ENCODE measurements around the gene PRDM1. TPM values are rescaled to one million over a fixed set of nuclear protein-coding genes. Genes with fewer than 3 reads are reported as not detected.

Gene PRDM1
- total and polyA plus RNA-seq, 2 of the 13 experiments (the other 11 are each of a cell fraction or from before 2014, with no cell fraction given), result 0.13 TPM; not detected in 1

DNA sequence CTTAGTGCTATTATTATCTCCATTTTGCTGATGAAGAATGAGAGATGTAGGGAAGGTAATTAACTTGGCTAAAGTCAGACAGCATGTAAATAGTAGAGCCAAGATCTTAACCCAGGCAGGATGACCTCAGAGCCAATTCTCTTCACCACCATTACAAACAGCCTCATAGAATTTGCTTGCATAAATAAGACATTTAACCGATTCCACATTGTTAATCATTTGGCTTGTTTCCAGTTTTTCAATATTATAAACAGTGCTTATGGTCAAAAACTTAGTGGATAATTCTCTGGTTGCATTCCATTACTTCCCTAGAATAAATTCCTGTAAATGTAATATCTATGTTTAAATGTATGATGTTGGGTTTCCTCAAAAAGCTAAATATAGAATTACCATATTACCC is 19.1 kb upstream of the PRDM1 start (continued):
- TF ChIP-seq, protein P1, sequence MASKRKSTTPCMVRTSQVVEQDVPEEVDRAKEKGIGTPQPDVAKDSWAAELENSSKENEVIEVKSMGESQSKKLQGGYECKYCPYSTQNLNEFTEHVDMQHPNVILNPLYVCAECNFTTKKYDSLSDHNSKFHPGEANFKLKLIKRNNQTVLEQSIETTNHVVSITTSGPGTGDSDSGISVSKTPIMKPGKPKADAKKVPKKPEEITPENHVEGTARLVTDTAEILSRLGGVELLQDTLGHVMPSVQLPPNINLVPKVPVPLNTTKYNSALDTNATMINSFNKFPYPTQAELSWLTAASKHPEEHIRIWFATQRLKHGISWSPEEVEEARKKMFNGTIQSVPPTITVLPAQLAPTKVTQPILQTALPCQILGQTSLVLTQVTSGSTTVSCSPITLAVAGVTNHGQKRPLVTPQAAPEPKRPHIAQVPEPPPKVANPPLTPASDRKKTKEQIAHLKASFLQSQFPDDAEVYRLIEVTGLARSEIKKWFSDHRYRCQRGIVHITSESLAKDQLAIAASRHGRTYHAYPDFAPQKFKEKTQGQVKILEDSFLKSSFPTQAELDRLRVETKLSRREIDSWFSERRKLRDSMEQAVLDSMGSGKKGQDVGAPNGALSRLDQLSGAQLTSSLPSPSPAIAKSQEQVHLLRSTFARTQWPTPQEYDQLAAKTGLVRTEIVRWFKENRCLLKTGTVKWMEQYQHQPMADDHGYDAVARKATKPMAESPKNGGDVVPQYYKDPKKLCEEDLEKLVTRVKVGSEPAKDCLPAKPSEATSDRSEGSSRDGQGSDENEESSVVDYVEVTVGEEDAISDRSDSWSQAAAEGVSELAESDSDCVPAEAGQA (IDR thresholded peaks at IDR 0.05; ENCODE audit: low read depth), result no peak
- TF ChIP-seq, protein P1 (CRISPR knock-in tag; IDR thresholded peaks at IDR 0.05; ENCODE audit: borderline replicate concordance), result no peak
- TF ChIP-seq GABPB1 (CRISPR knock-in tag; IDR thresholded peaks at IDR 0.05) (no peak), KLF15 (CRISPR knock-in tag; IDR thresholded peaks at IDR 0.05; ENCODE audit: borderline replicate concordance) (no peak)

DNA sequence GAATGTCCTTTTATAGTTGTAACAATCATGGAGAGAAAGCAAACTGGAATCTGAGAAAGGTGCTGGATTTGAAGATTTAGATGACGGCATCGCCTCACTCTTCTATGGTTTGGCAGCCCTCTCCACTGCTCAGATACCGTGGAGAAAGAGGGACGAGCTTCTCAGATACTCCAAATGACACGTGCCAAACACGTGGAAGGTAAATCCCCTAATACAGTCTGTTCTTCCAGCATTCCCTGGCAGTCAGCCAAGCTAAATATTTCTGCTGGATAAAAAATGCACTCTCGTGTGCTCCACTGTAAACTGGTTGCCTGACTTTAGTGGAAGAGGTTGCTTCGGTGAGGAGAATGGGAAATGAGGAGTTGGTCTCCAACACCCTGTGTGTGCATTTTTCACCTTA is 16.7 kb upstream of the PRDM1 start:
- DNase-seq (ENCODE audit: low spot score) (peak; percentile 12), ATAC-seq (no peak), FAIRE-seq (no peak)
- in situ Hi-C loops (cut with HindIII; ENCODE audit: extremely low pct_ligation_motif_present, low pct_unique_long_range_greater_than_20kb) (no loop called here), intact Hi-C loops (cut with micrococcal nuclease; ENCODE audit: unreplicated experiment) (no loop called here)
- H3K4me2 ChIP-seq (ENCODE audit: low read depth, low read length), result no peak overlapping the region
- no peaks in the 10 kb centered on the region for H3K36me3 ChIP-seq (replicated peaks in 1 of 2; ENCODE audit: control insufficient read depth in 1 of 2, insufficient read depth in 2 of 2, low read length in 2 of 2)
- POLR2A ChIA-PET, result no interaction called here
- CTCF ChIA-PET (ENCODE audit: low intra/inter-chr PET ratio, low total read pairs), result no interaction called here
- no peaks in the 10 kb centered on the region for H3K79me2 ChIP-seq (ENCODE audit: insufficient read depth, low read length)
- no peak overlapping the region for H2AFZ ChIP-seq (ENCODE audit: low read length)
- BruUV-seq (replicated peaks), result no TSS peak
- no peaks in the 10 kb centered on the region for H4K20me1 ChIP-seq (ENCODE audit: insufficient read depth, low read length)
- H3K4me3 ChIP-seq (replicated peaks in 1 of 3; ENCODE audit: insufficient read depth in 1 of 3, low read depth in 2 of 3, low read length in 3 of 3), result no peak overlapping the region
- H3K27me3 ChIP-seq (ENCODE audit: control insufficient read depth in 1 of 2, insufficient read depth in 2 of 2, low read length in 2 of 2), result peaks cover under 1 to 5% of the 10 kb centered on the region in 2 experiments; a peak in 1 of 5 replicates
- H3K4me1 ChIP-seq (ENCODE audit: insufficient read depth, low read length), result no peaks in the 10 kb centered on the region
- WGBS (ENCODE audit: low lambda C conversion rate), result 1% methylated on average over 7 of the region's 8 CpGs
- H3K9me3 ChIP-seq (ENCODE audit: low read length), result no peaks in the 10 kb centered on the region
- H3K9ac ChIP-seq (ENCODE audit: insufficient read depth, low read depth, low read length), result no peak overlapping the region
- H3K27ac ChIP-seq (ENCODE audit: extremely low read length, insufficient read depth, low read length), result no peak overlapping the region
- no peak for TF ChIP-seq PRPF4 (IDR thresholded peaks at IDR 0.05; ENCODE audit: low read depth, low read length, poor library complexity, severe bottlenecking)
- no peak for TF ChIP-seq SRF (IDR thresholded peaks at IDR 0.05; ENCODE audit: low read depth, low read length)
- TF ChIP-seq, protein P2, sequence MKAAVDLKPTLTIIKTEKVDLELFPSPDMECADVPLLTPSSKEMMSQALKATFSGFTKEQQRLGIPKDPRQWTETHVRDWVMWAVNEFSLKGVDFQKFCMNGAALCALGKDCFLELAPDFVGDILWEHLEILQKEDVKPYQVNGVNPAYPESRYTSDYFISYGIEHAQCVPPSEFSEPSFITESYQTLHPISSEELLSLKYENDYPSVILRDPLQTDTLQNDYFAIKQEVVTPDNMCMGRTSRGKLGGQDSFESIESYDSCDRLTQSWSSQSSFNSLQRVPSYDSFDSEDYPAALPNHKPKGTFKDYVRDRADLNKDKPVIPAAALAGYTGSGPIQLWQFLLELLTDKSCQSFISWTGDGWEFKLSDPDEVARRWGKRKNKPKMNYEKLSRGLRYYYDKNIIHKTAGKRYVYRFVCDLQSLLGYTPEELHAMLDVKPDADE (CRISPR knock-in tag; IDR thresholded peaks at IDR 0.05), result no peak
- no peak for TF ChIP-seq STAG1 (CRISPR knock-in tag; IDR thresholded peaks at IDR 0.05)
- TF ChIP-seq, protein P3, sequence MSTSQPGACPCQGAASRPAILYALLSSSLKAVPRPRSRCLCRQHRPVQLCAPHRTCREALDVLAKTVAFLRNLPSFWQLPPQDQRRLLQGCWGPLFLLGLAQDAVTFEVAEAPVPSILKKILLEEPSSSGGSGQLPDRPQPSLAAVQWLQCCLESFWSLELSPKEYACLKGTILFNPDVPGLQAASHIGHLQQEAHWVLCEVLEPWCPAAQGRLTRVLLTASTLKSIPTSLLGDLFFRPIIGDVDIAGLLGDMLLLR (CRISPR knock-in tag; IDR thresholded peaks at IDR 0.05), result no peak
- TF ChIP-seq, protein P4, sequence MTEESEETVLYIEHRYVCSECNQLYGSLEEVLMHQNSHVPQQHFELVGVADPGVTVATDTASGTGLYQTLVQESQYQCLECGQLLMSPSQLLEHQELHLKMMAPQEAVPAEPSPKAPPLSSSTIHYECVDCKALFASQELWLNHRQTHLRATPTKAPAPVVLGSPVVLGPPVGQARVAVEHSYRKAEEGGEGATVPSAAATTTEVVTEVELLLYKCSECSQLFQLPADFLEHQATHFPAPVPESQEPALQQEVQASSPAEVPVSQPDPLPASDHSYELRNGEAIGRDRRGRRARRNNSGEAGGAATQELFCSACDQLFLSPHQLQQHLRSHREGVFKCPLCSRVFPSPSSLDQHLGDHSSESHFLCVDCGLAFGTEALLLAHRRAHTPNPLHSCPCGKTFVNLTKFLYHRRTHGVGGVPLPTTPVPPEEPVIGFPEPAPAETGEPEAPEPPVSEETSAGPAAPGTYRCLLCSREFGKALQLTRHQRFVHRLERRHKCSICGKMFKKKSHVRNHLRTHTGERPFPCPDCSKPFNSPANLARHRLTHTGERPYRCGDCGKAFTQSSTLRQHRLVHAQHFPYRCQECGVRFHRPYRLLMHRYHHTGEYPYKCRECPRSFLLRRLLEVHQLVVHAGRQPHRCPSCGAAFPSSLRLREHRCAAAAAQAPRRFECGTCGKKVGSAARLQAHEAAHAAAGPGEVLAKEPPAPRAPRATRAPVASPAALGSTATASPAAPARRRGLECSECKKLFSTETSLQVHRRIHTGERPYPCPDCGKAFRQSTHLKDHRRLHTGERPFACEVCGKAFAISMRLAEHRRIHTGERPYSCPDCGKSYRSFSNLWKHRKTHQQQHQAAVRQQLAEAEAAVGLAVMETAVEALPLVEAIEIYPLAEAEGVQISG (CRISPR knock-in tag; IDR thresholded peaks at IDR 0.05), result no peak
- TF ChIP-seq ESRRA (CRISPR knock-in tag; IDR thresholded peaks at IDR 0.05; ENCODE audit: low read depth), result no peak
- no peak for TF ChIP-seq ZNF431 (CRISPR knock-in tag; IDR thresholded peaks at IDR 0.05; ENCODE audit: borderline replicate concordance, low read depth)
